ENCODE results near the gene FES.

GRCh38 chr15:90942354-90943120 lies 58.2 kb downstream of the FES start:
- no peak for TF ChIP-seq CTCF (IDR thresholded peaks at IDR 0.05)
- no peak for TF ChIP-seq POLR2A (IDR thresholded peaks at IDR 0.05)

All from Peyer's patch (tissue), 4 donors.